ENCODE measurements around the gene RNU1-4. TPM values are rescaled to one million over a fixed set of nuclear protein-coding genes. Genes with fewer than 3 reads are reported as not detected.

RNU1-4 gene
- total and polyA plus RNA-seq, 12 donors, result 635 to 5,242 (median 1,949) TPM; not detected in 2

GRCh38 chr1:16719571-16720350 is 20.6 kb upstream of the RNU1-4 start:
- WGBS, 2 donors, result 92 to 94% methylated on average over 16 of the region's 16 CpGs
- intact Hi-C loops (cut with DNase I), result no loop called here

GRCh38 chr1:16720351-16721223 is 19.7 kb upstream of the RNU1-4 start:
- Histone ChIP-seq H3K36me3 (no peaks in the 10 kb centered on the region), H3K9me3 (no peaks in the 10 kb centered on the region), H3K27me3 (peaks cover 0 to 74% (median 51%) of the 10 kb centered on the region in 7 donors), H3K4me1 (peaks cover 0 to 7% (median 0%) of the 10 kb centered on the region in 9 donors), H3K27ac (no peak overlapping the region), H3K4me3 (no peak overlapping the region)
- TF ChIP-seq CTCF (IDR thresholded peaks at IDR 0.05), result no peak
- intact Hi-C loops (cut with DNase I), result no loop called here
- 86 to 92% methylated on average over 13 of the region's 13 CpGs for WGBS, 2 donors
- no peak for DNase-seq
- ATAC-seq, result no peak

More at GRCh38 chr1:16719571-16720350, 20.6 kb upstream of the RNU1-4 start:
- TF ChIP-seq CTCF (IDR thresholded peaks at IDR 0.05), result no peak
- Histone ChIP-seq H3K4me1 (peaks cover 0 to 7% (median 0%) of the 10 kb centered on the region in 9 donors), H3K27ac (no peak overlapping the region), H3K27me3 (peaks cover 0 to 66% (median 43%) of the 10 kb centered on the region in 7 donors), H3K9me3 (no peaks in the 10 kb centered on the region), H3K36me3 (no peaks in the 10 kb centered on the region), H3K4me3 (no peak overlapping the region)
- DNase-seq, result no peak
- peak in 2 of 8 donors; percentile 8 to 14 for ATAC-seq

- no peak for TF ChIP-seq CTCF (IDR thresholded peaks at IDR 0.05)
- no peaks in the 10 kb centered on the region for H3K9me3 ChIP-seq
- WGBS, 2 donors, result 72 to 78% methylated on average over 11 of the region's 11 CpGs
- ATAC-seq (no peak), DNase-seq (no peak)
- peaks cover 0 to 7% (median 0%) of the 10 kb centered on the region in 9 donors for H3K4me1 ChIP-seq
- no peaks in the 10 kb centered on the region for H3K36me3 ChIP-seq
- H3K4me3 ChIP-seq, result no peak overlapping the region
- intact Hi-C loops (cut with DNase I), result no loop called here
- peaks cover 0 to 71% (median 40%) of the 10 kb centered on the region in 7 donors for H3K27me3 ChIP-seq
- no peak overlapping the region for H3K27ac ChIP-seq
Observed at GRCh38 chr1:16721871-16722641, 18.3 kb upstream of the RNU1-4 start.
